Measurements from ENCODE around the gene SLC25A41.

- TF ChIP-seq CTCF (conservative IDR thresholded peaks at IDR 0.05), result no peak
- TF ChIP-seq ZFX (IDR thresholded peaks at IDR 0.05), result no peak
Measured at GRCh38 chr19:6476896-6477431, 43.4 kb upstream of the SLC25A41 start.

Data from C4-2B (cell line).